K562 (cell line): ENCODE results near the gene BPNT1. TPM values are rescaled to one million over a fixed set of nuclear protein-coding genes. Genes with fewer than 3 reads are reported as not detected.

Source experiments
- BRF1 ChIP-seq: IDR thresholded peaks from 3 replicates; pipeline ENCODE4 v1.6.1; 2011; ENCODE audit warnings: borderline replicate concordance, mild to moderate bottlenecking; ENCODE audit not compliant: insufficient read length; ENCODE audit errors: extremely low read depth
- DACH1 ChIP-seq: fragments of 450-650 bp; IDR thresholded peaks from 2 replicates; pipeline ENCODE4 v1.6.1; 2018; ENCODE audit not compliant: partially characterized antibody
- DDX20 ChIP-seq: fragments of 450-650 bp; IDR thresholded peaks from 2 replicates; pipeline ENCODE4 v1.6.1; 2016; ENCODE audit warnings: missing genetic modification characterization, low read depth, mild to moderate bottlenecking, missing compliant biosample characterization, moderate library complexity
- DMBX1 ChIP-seq: fragments of 250-450 bp; sonication (Bioruptor Pico); IDR thresholded peaks from 2 replicates; pipeline ENCODE4 v1.8.0; 2022; ENCODE audit warnings: inconsistent platforms, mild to moderate bottlenecking, moderate library complexity, borderline replicate concordance
- FOSL1 ChIP-seq: fragments of 200-800 bp; sonication (Bioruptor generic); conservative IDR thresholded peaks from 2 replicates; pipeline ENCODE4 v1.6.1; 2016; ENCODE audit warnings: missing genetic modification characterization, missing compliant biosample characterization
- HDAC1 ChIP-seq, 2 experiments: fragments of 450-650 bp; IDR thresholded peaks; 2 replicates each; pipeline ENCODE4 v1.6.1; 2016 to 2017; ENCODE audit warnings: inconsistent platforms in 1 of 2, mild to moderate bottlenecking in 1 of 2, moderate library complexity in 1 of 2
- HMGN3 ChIP-seq: IDR thresholded peaks from 2 replicates; pipeline ENCODE4 v1.6.1; 2011; ENCODE audit warnings: borderline replicate concordance, low read depth, mild to moderate bottlenecking, mixed read lengths, low read length; ENCODE audit not compliant: insufficient read length; ENCODE audit errors: extremely low read depth
- HOXB6 ChIP-seq: fragments of 250-450 bp; sonication (Bioruptor Pico); IDR thresholded peaks from 2 replicates; pipeline ENCODE4 v1.5.1; 2022; ENCODE audit warnings: mild to moderate bottlenecking, borderline replicate concordance
- ILF3 ChIP-seq: fragments of 450-650 bp; IDR thresholded peaks from 2 replicates; pipeline ENCODE4 v1.6.1; 2018; ENCODE audit warnings: antibody characterized with exemption, mild to moderate bottlenecking, moderate library complexity, borderline replicate concordance
- NR2C1 ChIP-seq, 2 experiments: fragments of 450-650 bp; IDR thresholded peaks; 2 replicates each; pipeline ENCODE4 v1.6.1; 2017; ENCODE audit warnings: mild to moderate bottlenecking in 2 of 2, antibody characterized with exemption in 1 of 2, inconsistent platforms in 1 of 2, missing compliant biosample characterization in 1 of 2, missing genetic modification characterization in 1 of 2
- NR4A1 ChIP-seq, 2 experiments: fragments of 250-450 bp in 1 of 2; fragments of 450-650 bp in 1 of 2; sonication (Bioruptor Pico) in 1 of 2; IDR thresholded peaks; 2 replicates each; pipeline versions ENCODE4 v1.4.0 to v1.6.1; 2016 to 2020; ENCODE audit warnings: mild to moderate bottlenecking in 2 of 2, missing compliant biosample characterization in 1 of 2, missing genetic modification characterization in 1 of 2, moderate library complexity in 1 of 2
- POLR2H ChIP-seq: IDR thresholded peaks from 2 replicates; pipeline ENCODE4 v1.6.1; 2016; ENCODE audit warnings: missing genetic modification characterization, low read depth, mild to moderate bottlenecking, control low read depth, missing compliant biosample characterization, moderate library complexity
- PTTG1 ChIP-seq: fragments of 450-650 bp; IDR thresholded peaks from 2 replicates; pipeline ENCODE4 v1.6.1; 2016; ENCODE audit warnings: low read depth, mild to moderate bottlenecking, missing genetic modification characterization, missing compliant biosample characterization
- RUNX1 ChIP-seq: sonication (generic); IDR thresholded peaks from 2 replicates; pipeline ENCODE4 v1.6.1; 2016; ENCODE audit warnings: antibody characterized with exemption, low read depth
- SMAD3 ChIP-seq: fragments of 450-650 bp; formaldehyde crosslinking; conservative IDR thresholded peaks from 2 replicates; pipeline ENCODE4 v1.4.0; 2020; ENCODE audit warnings: mild to moderate bottlenecking
- SOX6 ChIP-seq: fragments of 450-650 bp; IDR thresholded peaks from 2 replicates; pipeline ENCODE4 v1.6.1; 2014; ENCODE audit warnings: mild to moderate bottlenecking
- TEAD2 ChIP-seq: fragments of 450-650 bp; IDR thresholded peaks from 2 replicates; pipeline ENCODE4 v1.6.1; 2016; ENCODE audit warnings: missing genetic modification characterization, control low read depth, missing compliant biosample characterization
- TFAM ChIP-seq: fragments of 250-450 bp; sonication (Bioruptor Pico); conservative IDR thresholded peaks from 2 replicates; pipeline ENCODE4 v1.5.0; 2021; ENCODE audit warnings: mild to moderate bottlenecking, moderate library complexity
- TRIM24 ChIP-seq, 2 experiments: fragments of 450-650 bp; IDR thresholded peaks; 2 replicates each; pipeline ENCODE4 v1.6.1; 2016
- U2AF1 ChIP-seq: fragments of 200-400 bp; formaldehyde crosslinking; optimal IDR thresholded peaks from 2 replicates; pipeline ENCODE3; 2017; ENCODE audit warnings: mild to moderate bottlenecking, low read depth, low read length, moderate library complexity
- XRCC4 ChIP-seq: IDR thresholded peaks from one replicate; pipeline ENCODE4 v1.6.1; 2011; ENCODE audit not compliant: insufficient read depth, insufficient read length; ENCODE audit errors: extremely low read depth
- ZNF140 ChIP-seq: fragments of 250-450 bp; sonication (Bioruptor Pico); IDR thresholded peaks from 2 replicates; pipeline ENCODE4 v1.8.0; 2021; ENCODE audit warnings: moderate library complexity, mild to moderate bottlenecking, inconsistent platforms
- ZNF584 ChIP-seq: fragments of 200-800 bp; sonication (Bioruptor generic); IDR thresholded peaks from 2 replicates; pipeline ENCODE4 v1.6.1; 2016; ENCODE audit warnings: low read depth, mild to moderate bottlenecking, missing genetic modification characterization, missing compliant biosample characterization
- ZNF780A ChIP-seq: fragments of 250-450 bp; sonication (Bioruptor Pico); IDR thresholded peaks from 2 replicates; pipeline ENCODE4 v1.5.0; 2021; ENCODE audit warnings: mild to moderate bottlenecking
- polyA plus RNA-seq, 8 experiments: library from polyadenylated mRNA; depleted of rRNA in 4 of 8; stranded (reverse) in 5 of 8; unstranded in 3 of 8; fragments of >200 nt; fragmentation: Nextera tagmentation in 2 of 8; fragmentation: Illumina TruSeq in 1 of 8; extraction: Ambion mirVana in 2 of 8; extraction: Trizol in 1 of 8; gene quantifications; 2 replicates each; pipeline versions ENCODE4 v1.2.1 to v1.2.3, GENCODE V29; 2011 to 2014; ENCODE audit warnings: inconsistent platforms in 1 of 8, missing spikeins in 1 of 8
- total RNA-seq, 7 experiments: library from RNA; depleted of rRNA in 6 of 7; stranded (reverse); fragments of >200 nt in 6 of 7; fragmentation: Illumina TruSeq in 2 of 7; extraction: Trizol in 2 of 7; gene quantifications; 2 replicates each; pipeline versions ENCODE4 v1.2.1 to v1.2.3, GENCODE V29; 2011 to 2021; ENCODE audit warnings: low replicate concordance in 1 of 7
- TF ChIP-seq, protein P1 (sequence below): fragments of 450-650 bp; IDR thresholded peaks from one replicate; pipeline ENCODE4 v1.6.1; 2018; ENCODE audit warnings: mild to moderate bottlenecking, moderate library complexity; ENCODE audit not compliant: partially characterized antibody
- TF ChIP-seq, protein P2 (sequence below): fragments of 250-450 bp; sonication (Bioruptor Pico); IDR thresholded peaks from 2 replicates; pipeline ENCODE4 v1.4.0; 2020; ENCODE audit warnings: mild to moderate bottlenecking, moderate library complexity

BPNT1 gene
- total and polyA plus RNA-seq, 9 of the 15 experiments (the other 6 are each of a cell fraction or from before 2014, with no cell fraction given) = 30.2 to 73.8 (median 40.5) TPM

DNA sequence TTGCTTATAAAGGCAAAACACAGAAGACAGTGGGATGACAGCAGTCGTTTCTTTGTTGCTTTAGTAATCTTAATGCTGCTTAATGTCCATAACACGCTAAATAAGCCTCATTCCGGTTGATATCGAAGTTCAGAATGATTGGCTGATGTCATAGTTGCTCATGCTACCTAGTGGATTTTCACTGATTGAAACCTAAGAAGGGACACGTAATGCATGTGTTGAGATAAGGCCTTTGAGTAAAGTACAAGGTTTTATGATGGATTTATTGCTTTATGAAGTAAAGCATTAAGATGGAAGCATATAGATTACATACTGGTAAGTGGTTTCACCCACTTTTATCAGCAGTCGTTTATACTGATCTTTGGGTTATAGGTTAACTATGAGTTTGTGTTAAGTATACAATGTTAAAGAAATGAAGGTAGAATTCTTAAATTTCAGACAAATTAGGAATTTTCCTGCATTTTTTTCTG, 29.5 kb upstream of the BPNT1 start (continued):
- TF ChIP-seq HMGN3 (no peak), RUNX1 (no peak), TEAD2 (tag) (no peak), HDAC1 (IDR thresholded peaks at IDR 0.05) (peak; percentile 89 to 99), ZNF780A (CRISPR knock-in tag) (no peak), POLR2H (tag) (peak; percentile 55; the same call in 1 of the 2 replicates), BRF1 (no peak), TRIM24 (IDR thresholded peaks at IDR 0.05) (peak; percentile 78 to 79), ZNF584 (CRISPR knock-in tag) (peak; percentile 75; the same call in 1 of the 2 replicates), DDX20 (tag) (no peak), SMAD3 (CRISPR knock-in tag) (no peak), DMBX1 (CRISPR knock-in tag) (no peak), TFAM (CRISPR knock-in tag) (no peak), ILF3 (no peak), XRCC4 (no peak), U2AF1 (no peak), FOSL1 (tag) (peak; percentile 94), NR2C1 (IDR thresholded peaks at IDR 0.05) (peak; percentile 75; the same call in 1 of the 2 replicates), NR2C1 (tag; IDR thresholded peaks at IDR 0.05) (peak; percentile 88), ZNF140 (CRISPR knock-in tag) (no peak), NR4A1 (CRISPR knock-in tag; IDR thresholded peaks at IDR 0.05) (no peak), NR4A1 (tag; IDR thresholded peaks at IDR 0.05) (no peak), SOX6 (peak; percentile 94), DACH1 (no peak), HOXB6 (CRISPR knock-in tag) (no peak), PTTG1 (no peak)
- TF ChIP-seq, protein P1, sequence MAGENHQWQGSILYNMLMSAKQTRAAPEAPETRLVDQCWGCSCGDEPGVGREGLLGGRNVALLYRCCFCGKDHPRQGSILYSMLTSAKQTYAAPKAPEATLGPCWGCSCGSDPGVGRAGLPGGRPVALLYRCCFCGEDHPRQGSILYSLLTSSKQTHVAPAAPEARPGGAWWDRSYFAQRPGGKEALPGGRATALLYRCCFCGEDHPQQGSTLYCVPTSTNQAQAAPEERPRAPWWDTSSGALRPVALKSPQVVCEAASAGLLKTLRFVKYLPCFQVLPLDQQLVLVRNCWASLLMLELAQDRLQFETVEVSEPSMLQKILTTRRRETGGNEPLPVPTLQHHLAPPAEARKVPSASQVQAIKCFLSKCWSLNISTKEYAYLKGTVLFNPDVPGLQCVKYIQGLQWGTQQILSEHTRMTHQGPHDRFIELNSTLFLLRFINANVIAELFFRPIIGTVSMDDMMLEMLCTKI = no peak
- TF ChIP-seq, protein P2, sequence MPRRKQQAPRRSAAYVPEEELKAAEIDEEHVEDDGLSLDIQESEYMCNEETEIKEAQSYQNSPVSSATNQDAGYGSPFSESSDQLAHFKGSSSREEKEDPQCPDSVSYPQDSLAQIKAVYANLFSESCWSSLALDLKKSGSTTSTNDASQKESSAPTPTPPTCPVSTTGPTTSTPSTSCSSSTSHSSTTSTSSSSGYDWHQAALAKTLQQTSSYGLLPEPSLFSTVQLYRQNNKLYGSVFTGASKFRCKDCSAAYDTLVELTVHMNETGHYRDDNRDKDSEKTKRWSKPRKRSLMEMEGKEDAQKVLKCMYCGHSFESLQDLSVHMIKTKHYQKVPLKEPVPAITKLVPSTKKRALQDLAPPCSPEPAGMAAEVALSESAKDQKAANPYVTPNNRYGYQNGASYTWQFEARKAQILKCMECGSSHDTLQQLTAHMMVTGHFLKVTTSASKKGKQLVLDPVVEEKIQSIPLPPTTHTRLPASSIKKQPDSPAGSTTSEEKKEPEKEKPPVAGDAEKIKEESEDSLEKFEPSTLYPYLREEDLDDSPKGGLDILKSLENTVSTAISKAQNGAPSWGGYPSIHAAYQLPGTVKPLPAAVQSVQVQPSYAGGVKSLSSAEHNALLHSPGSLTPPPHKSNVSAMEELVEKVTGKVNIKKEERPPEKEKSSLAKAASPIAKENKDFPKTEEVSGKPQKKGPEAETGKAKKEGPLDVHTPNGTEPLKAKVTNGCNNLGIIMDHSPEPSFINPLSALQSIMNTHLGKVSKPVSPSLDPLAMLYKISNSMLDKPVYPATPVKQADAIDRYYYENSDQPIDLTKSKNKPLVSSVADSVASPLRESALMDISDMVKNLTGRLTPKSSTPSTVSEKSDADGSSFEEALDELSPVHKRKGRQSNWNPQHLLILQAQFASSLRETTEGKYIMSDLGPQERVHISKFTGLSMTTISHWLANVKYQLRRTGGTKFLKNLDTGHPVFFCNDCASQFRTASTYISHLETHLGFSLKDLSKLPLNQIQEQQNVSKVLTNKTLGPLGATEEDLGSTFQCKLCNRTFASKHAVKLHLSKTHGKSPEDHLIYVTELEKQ (CRISPR knock-in tag) = no peak
